Chondrocyte (in vitro differentiated cells): ENCODE data around the gene MAMSTR. TPM values are rescaled to one million over a fixed set of nuclear protein-coding genes. Genes with fewer than 3 reads are reported as not detected.
"Not testable (repeated sequence)": the region's sequence is repeated elsewhere in the genome, so short reads cannot be mapped to it uniquely, and the experiment has no call there.

Experiments used
- DNase-seq: peaks from one replicate; pipeline ENCODE4 v3.0.0; 2021; ENCODE audit warnings: mixed read lengths, low spot score
- H3K27ac Mint-ChIP-seq: one replicate; pipeline ENCODE4 v1.8.0; 2021; ENCODE audit warnings: mild to moderate bottlenecking, moderate library complexity, mixed read lengths; ENCODE audit not compliant: unreplicated experiment
- H3K27me3 Mint-ChIP-seq: 2 replicates; pipeline ENCODE4 v1.8.0; 2021; ENCODE audit warnings: low read depth, mixed read lengths
- H3K36me3 Mint-ChIP-seq: 2 replicates; pipeline ENCODE4 v1.8.0; 2021; ENCODE audit warnings: low read depth, mixed read lengths
- H3K4me1 Mint-ChIP-seq: 2 replicates; pipeline ENCODE4 v1.8.0; 2021; ENCODE audit warnings: low read depth, mild to moderate bottlenecking, mixed read lengths
- H3K4me3 Mint-ChIP-seq: one replicate; pipeline ENCODE4 v1.8.0; 2021; ENCODE audit warnings: mild to moderate bottlenecking, moderate library complexity, mixed read lengths; ENCODE audit not compliant: unreplicated experiment
- H3K9me3 Mint-ChIP-seq: 2 replicates; pipeline ENCODE4 v1.8.0; 2021; ENCODE audit warnings: low read depth, mixed read lengths
- CTCF ChIP-seq: fragments of 200-600 bp; sonication (generic); IDR thresholded peaks from 2 replicates; pipeline ENCODE4 v1.5.0; 2021; ENCODE audit warnings: antibody characterized with exemption, mild to moderate bottlenecking, moderate library complexity
- total RNA-seq: library from RNA; stranded (reverse); gene quantifications from 3 replicates; pipeline ENCODE4 v1.2.1, GENCODE V29; 2021

MAMSTR gene
- total RNA-seq, 1 donor from 2014 or later = 1.7 TPM

- Mint-ChIP-seq H3K27me3 (peaks cover 10% of the 10 kb centered on the region), H3K4me3 (no peak overlapping the region), H3K27ac (no peak overlapping the region), H3K36me3 (peaks cover 2% of the 10 kb centered on the region), H3K4me1 (peaks cover 10% of the 10 kb centered on the region), H3K9me3 (no peaks in the 10 kb centered on the region)
- no peak for DNase-seq
- TF ChIP-seq CTCF = no peak
Measured at GRCh38 chr19:48698046-48698445, 21.5 kb downstream of the MAMSTR start.

GRCh38 chr19:48696353-48697010 lies 23.0 kb downstream of the MAMSTR start:
- H3K4me1 Mint-ChIP-seq = peaks cover 10% of the 10 kb centered on the region
- H3K4me3 Mint-ChIP-seq = peak overlapping the region; percentile 50
- H3K36me3 Mint-ChIP-seq = peaks cover 2% of the 10 kb centered on the region
- peaks cover 10% of the 10 kb centered on the region for H3K27me3 Mint-ChIP-seq
- no peak for DNase-seq
- no peak for TF ChIP-seq CTCF
- H3K27ac Mint-ChIP-seq = no peak overlapping the region
- no peaks in the 10 kb centered on the region for H3K9me3 Mint-ChIP-seq

- no peak for DNase-seq
- no peaks in the 10 kb centered on the region for H3K9me3 Mint-ChIP-seq
- peaks cover 10% of the 10 kb centered on the region for H3K27me3 Mint-ChIP-seq
- no peak within 1 kb of the TSS for H3K27ac Mint-ChIP-seq
- peaks cover 10% of the 10 kb centered on the region for H3K4me1 Mint-ChIP-seq
- H3K4me3 Mint-ChIP-seq = peak within 1 kb of the TSS; percentile 50
- peaks cover 2% of the 10 kb centered on the region for H3K36me3 Mint-ChIP-seq
- TF ChIP-seq CTCF = no peak
Measured at GRCh38 chr19:48695743-48696352, 23.7 kb downstream of the MAMSTR start, which contains the start of gene FUT2. TSS of gene FUT2 (plus strand) at chr19:48695971. CDS start at chr19:48702957, 6,986 bp downstream.

- not testable (repeated sequence) for H3K9me3 Mint-ChIP-seq, H3K27ac Mint-ChIP-seq, H3K4me3 Mint-ChIP-seq, DNase-seq, H3K27me3 Mint-ChIP-seq, H3K36me3 Mint-ChIP-seq
- H3K4me1 Mint-ChIP-seq = peaks cover 10% of the 10 kb centered on the region
Measured at GRCh38 chr19:48693629-48694028, 25.9 kb downstream of the MAMSTR start.

- Mint-ChIP-seq H3K27me3 (no peaks in the 10 kb centered on the region), H3K36me3 (no peaks in the 10 kb centered on the region), H3K9me3 (no peaks in the 10 kb centered on the region), H3K4me1 (no peaks in the 10 kb centered on the region), H3K27ac (no peak overlapping the region), H3K4me3 (no peak overlapping the region)
- TF ChIP-seq CTCF = no peak
- DNase-seq = no peak
Measured at GRCh38 chr19:48689449-48689848, 30.1 kb downstream of the MAMSTR start.
